Omental fat pad (tissue), 4 donors: ENCODE measurements around the gene ASTN2. TPM values are rescaled to one million over a fixed set of nuclear protein-coding genes. Genes with fewer than 3 reads are reported as not detected.

Experiments
- ATAC-seq: fragments of 150-250 bp; one replicate; pipeline ENCODE4 v1.9.1; 2016; ENCODE audit warnings: mild to moderate bottlenecking, moderate library complexity; ENCODE audit not compliant: low FRiP score
- DNase-seq: peaks from one replicate; pipeline ENCODE4 v3.0.0-alpha.2; 2019; ENCODE audit warnings: low spot score
- CTCF ChIP-seq, 3 donors: fragments of 450-650 bp; IDR thresholded peaks; one replicate each; pipeline ENCODE4 v1.5.1; 2016 to 2017; ENCODE audit warnings: antibody characterized with exemption in 3 of 3, mild to moderate bottlenecking in 3 of 3, moderate library complexity in 2 of 3
- total RNA-seq, 4 donors: library from RNA; depleted of rRNA; stranded (reverse); fragments of >200 nt; gene quantifications; one replicate each; pipeline ENCODE4 v1.1.0, GENCODE V29; 2016

The ASTN2 gene
- total RNA-seq, 4 donors from 2014 or later = 1.1 to 8.4 (median 3.6) TPM

GRCh38 chr9:117375956-117376355 lies 38.9 kb downstream of the ASTN2 start:
- no peak for ATAC-seq
- no peak for TF ChIP-seq CTCF (IDR thresholded peaks at IDR 0.05)
- DNase-seq = no peak

- DNase-seq = no peak
- no peak for TF ChIP-seq CTCF (IDR thresholded peaks at IDR 0.05)
- no peak for ATAC-seq
Observed at GRCh38 chr9:117374076-117374725, 40.7 kb downstream of the ASTN2 start.

- TF ChIP-seq CTCF (IDR thresholded peaks at IDR 0.05) = no peak
- no peak for ATAC-seq
- no peak for DNase-seq
Observed at GRCh38 chr9:117368684-117369230, 46.1 kb downstream of the ASTN2 start.

- ATAC-seq = no peak
- no peak for DNase-seq
- no peak for TF ChIP-seq CTCF (IDR thresholded peaks at IDR 0.05)
Observed at GRCh38 chr9:117365438-117365837, 49.4 kb downstream of the ASTN2 start.

GRCh38 chr9:117363006-117363405 lies 51.9 kb downstream of the ASTN2 start:
- ATAC-seq = no peak
- DNase-seq = no peak
- no peak for TF ChIP-seq CTCF (IDR thresholded peaks at IDR 0.05)

GRCh38 chr9:117359910-117360309 lies 54.9 kb downstream of the ASTN2 start:
- no peak for ATAC-seq
- DNase-seq = no peak
- TF ChIP-seq CTCF (IDR thresholded peaks at IDR 0.05) = no peak

GRCh38 chr9:117355542-117355941 lies 59.3 kb downstream of the ASTN2 start:
- DNase-seq (no peak), ATAC-seq (no peak)
- no peak for TF ChIP-seq CTCF (IDR thresholded peaks at IDR 0.05)
